Esophagus squamous epithelium (tissue), 4 donors: ENCODE results near the gene KATNAL2.

Source experiments
- CTCF ChIP-seq, 6 experiments: fragments of 450-650 bp in 4 of 6; fragments of 200-600 bp in 2 of 6; sonication (generic) in 2 of 6; IDR thresholded peaks; one replicate each; pipeline ENCODE4 v1.5.1; 2016 to 2019; ENCODE audit warnings: antibody characterized with exemption in 6 of 6, mild to moderate bottlenecking in 4 of 6, moderate library complexity in 4 of 6
- POLR2A ChIP-seq, 4 donors: fragments of 450-650 bp; IDR thresholded peaks; one replicate each; pipeline ENCODE4 v1.6.1; 2017; ENCODE audit warnings: antibody characterized with exemption in 4 of 4, mild to moderate bottlenecking in 4 of 4, moderate library complexity in 3 of 4

- no peak for TF ChIP-seq CTCF (IDR thresholded peaks at IDR 0.05)
- TF ChIP-seq POLR2A (IDR thresholded peaks at IDR 0.05): no peak
Measured at GRCh38 chr18:47141289-47141688, 223.9 kb downstream of the KATNAL2 start.
